Peyer's patch (tissue), 4 donors: ENCODE results near the gene HSD3B2.

Experiments
- CTCF ChIP-seq, 6 experiments: fragments of 450-650 bp in 4 of 6; fragments of 200-600 bp in 2 of 6; sonication (generic) in 1 of 6; IDR thresholded peaks; one replicate each; pipeline ENCODE4 v1.5.1; 2017 to 2019; ENCODE audit warnings: antibody characterized with exemption in 6 of 6, mild to moderate bottlenecking in 3 of 6, moderate library complexity in 1 of 6
- POLR2A ChIP-seq, 2 donors: fragments of 450-650 bp; IDR thresholded peaks; one replicate each; pipeline ENCODE4 v1.5.1; 2017; ENCODE audit warnings: antibody characterized with exemption in 2 of 2, mild to moderate bottlenecking in 2 of 2, moderate library complexity in 2 of 2

- TF ChIP-seq CTCF (IDR thresholded peaks at IDR 0.05) (no peak), POLR2A (IDR thresholded peaks at IDR 0.05) (no peak)
Observed at GRCh38 chr1:119385650-119386049, 29.3 kb upstream of the HSD3B2 start.
